PC-9 (cell line): ENCODE measurements around the gene CDH13. TPM values are rescaled to one million over a fixed set of nuclear protein-coding genes. Genes with fewer than 3 reads are reported as not detected.

Experiments
- BruUV-seq: library from RNA; stranded (reverse); fragments of 400-500 nt; replicated peaks from 2 replicates; lab custom pipeline; 2021; lab: Mats Ljungman, UMichigan
- CTCF ChIA-PET: fragments of 300-600 bp; sonication (Branson Sonifier 250); formaldehyde crosslinking; loops from one replicate; lab custom pipeline; 2022; ENCODE audit warnings: antibody characterized with exemption; lab: Charles Lee
- POLR2A ChIA-PET: fragments of 300-600 bp; sonication (Branson Sonifier 250); formaldehyde crosslinking; loops from one replicate; lab custom pipeline; 2022; ENCODE audit warnings: antibody characterized with exemption; ENCODE audit not compliant: unreplicated experiment; lab: Charles Lee
- DNase-seq, 2 experiments: peaks; one replicate each; pipeline versions ENCODE4 v3.0.0 to v3.0.0-alpha.2; 2015 to 2022; ENCODE audit warnings: mixed read lengths in 1 of 2
- H2AFZ ChIP-seq: fragments of 200-600 bp; sonication (generic); 2 replicates; pipeline ENCODE4 v1.8.1; 2017; ENCODE audit warnings: antibody characterized with exemption
- H3F3A ChIP-seq: fragments of 200-600 bp; sonication (generic); 2 replicates; pipeline ENCODE4 v1.8.1; 2017; ENCODE audit warnings: antibody characterized with exemption, mild to moderate bottlenecking, low read depth; ENCODE audit not compliant: insufficient read depth
- H3K27ac ChIP-seq: fragments of 200-600 bp; sonication (generic); 2 replicates; pipeline ENCODE4 v1.6.1; 2016; ENCODE audit warnings: mixed run types
- H3K27me3 ChIP-seq: fragments of 200-600 bp; sonication (generic); 2 replicates; pipeline ENCODE4 v1.6.1; 2016; ENCODE audit warnings: low read depth, mixed run types; ENCODE audit not compliant: insufficient read depth
- H3K36me3 ChIP-seq: fragments of 200-600 bp; sonication (generic); 2 replicates; pipeline ENCODE4 v1.6.1; 2016; ENCODE audit warnings: low read depth, mixed run types
- H3K4me1 ChIP-seq: fragments of 200-600 bp; sonication (generic); replicated peaks from 2 replicates; pipeline ENCODE4 v1.6.1; 2016; ENCODE audit warnings: mixed run types; ENCODE audit not compliant: insufficient read depth
- H3K4me2 ChIP-seq: fragments of 200-600 bp; sonication (generic); 2 replicates; pipeline ENCODE4 v1.6.1; 2017; ENCODE audit warnings: mixed run types
- H3K4me3 ChIP-seq: fragments of 200-600 bp; sonication (generic); 2 replicates; pipeline ENCODE4 v1.6.1; 2016; ENCODE audit warnings: mixed run types
- H3K79me2 ChIP-seq: fragments of 200-600 bp; sonication (generic); 2 replicates; pipeline ENCODE4 v1.6.1; 2017; ENCODE audit warnings: low read depth, mixed run types
- H3K9me2 ChIP-seq: fragments of 200-600 bp; sonication (generic); 2 replicates; pipeline ENCODE4 v1.8.1; 2017; ENCODE audit warnings: mild to moderate bottlenecking; ENCODE audit not compliant: insufficient read depth
- H3K9me3 ChIP-seq: fragments of 200-600 bp; sonication (generic); 2 replicates; pipeline ENCODE4 v1.8.1; 2016; ENCODE audit warnings: low read depth; ENCODE audit not compliant: insufficient read depth
- H4K20me1 ChIP-seq: fragments of 200-600 bp; sonication (generic); 2 replicates; pipeline ENCODE4 v1.8.1; 2017; ENCODE audit not compliant: insufficient read depth
- EZH2 ChIP-seq: fragments of 200-600 bp; sonication (generic); IDR thresholded peaks from 2 replicates; pipeline ENCODE4 v1.8.0; 2017; ENCODE audit warnings: antibody characterized with exemption, low read depth
- intact Hi-C: fragments of 100-400 bp; cut with micrococcal nuclease; formaldehyde crosslinking; loops from one replicate; pipeline ENCODE4 v1.10.0; 2022; ENCODE audit not compliant: unreplicated experiment
- total RNA-seq: library from RNA; stranded (reverse); gene quantifications from 2 replicates; pipeline ENCODE4 v1.2.3, GENCODE V29; 2021
- TF ChIP-seq, protein P1 (sequence below): fragments of 200-600 bp; sonication (generic); conservative IDR thresholded peaks from 2 replicates; pipeline ENCODE4 v1.6.1; 2017; ENCODE audit warnings: mixed run types, antibody characterized with exemption, mild to moderate bottlenecking, moderate library complexity

CDH13 gene
- total RNA-seq, 1 experiment from 2014 or later = 0.24 TPM

DNA sequence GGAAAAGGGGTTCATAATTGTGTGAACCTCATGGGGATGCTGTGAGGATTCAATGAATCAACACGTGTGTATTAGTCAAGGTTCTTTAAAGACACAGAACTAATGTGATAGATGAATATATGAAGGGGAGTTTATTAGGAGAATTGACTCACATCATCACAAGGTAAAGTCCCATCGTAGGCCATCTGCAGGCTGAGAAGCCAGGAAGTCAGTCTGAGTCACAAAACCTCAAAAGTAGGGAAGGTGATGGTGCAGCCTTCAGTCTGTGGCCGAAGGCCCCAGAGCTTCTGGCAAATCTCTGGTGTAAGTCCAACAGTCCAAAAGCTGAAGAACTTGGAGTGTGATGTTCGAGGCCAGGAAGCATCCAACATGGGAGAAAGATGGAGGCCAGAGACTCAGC is 413.4 kb downstream of the CDH13 start:
- Histone ChIP-seq H2AFZ (no peak overlapping the region), H3K79me2 (no peaks in the 10 kb centered on the region), H3K9me3 (no peaks in the 10 kb centered on the region), H4K20me1 (no peaks in the 10 kb centered on the region), H3K4me3 (no peak overlapping the region), H3K9me2 (no peaks in the 10 kb centered on the region), H3K4me2 (no peak overlapping the region), H3K27ac (no peak overlapping the region), H3F3A (no peaks in the 10 kb centered on the region), H3K4me1 (no peaks in the 10 kb centered on the region), H3K27me3 (no peaks in the 10 kb centered on the region), H3K36me3 (no peaks in the 10 kb centered on the region)
- TF ChIP-seq, protein P1, sequence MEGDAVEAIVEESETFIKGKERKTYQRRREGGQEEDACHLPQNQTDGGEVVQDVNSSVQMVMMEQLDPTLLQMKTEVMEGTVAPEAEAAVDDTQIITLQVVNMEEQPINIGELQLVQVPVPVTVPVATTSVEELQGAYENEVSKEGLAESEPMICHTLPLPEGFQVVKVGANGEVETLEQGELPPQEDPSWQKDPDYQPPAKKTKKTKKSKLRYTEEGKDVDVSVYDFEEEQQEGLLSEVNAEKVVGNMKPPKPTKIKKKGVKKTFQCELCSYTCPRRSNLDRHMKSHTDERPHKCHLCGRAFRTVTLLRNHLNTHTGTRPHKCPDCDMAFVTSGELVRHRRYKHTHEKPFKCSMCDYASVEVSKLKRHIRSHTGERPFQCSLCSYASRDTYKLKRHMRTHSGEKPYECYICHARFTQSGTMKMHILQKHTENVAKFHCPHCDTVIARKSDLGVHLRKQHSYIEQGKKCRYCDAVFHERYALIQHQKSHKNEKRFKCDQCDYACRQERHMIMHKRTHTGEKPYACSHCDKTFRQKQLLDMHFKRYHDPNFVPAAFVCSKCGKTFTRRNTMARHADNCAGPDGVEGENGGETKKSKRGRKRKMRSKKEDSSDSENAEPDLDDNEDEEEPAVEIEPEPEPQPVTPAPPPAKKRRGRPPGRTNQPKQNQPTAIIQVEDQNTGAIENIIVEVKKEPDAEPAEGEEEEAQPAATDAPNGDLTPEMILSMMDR = no peak
- TF ChIP-seq EZH2 = no peak
- BruUV-seq = no TSS peak
- POLR2A ChIA-PET = no interaction called here
- CTCF ChIA-PET = no interaction called here
- no peak for DNase-seq
- intact Hi-C loops = no loop called here

DNA sequence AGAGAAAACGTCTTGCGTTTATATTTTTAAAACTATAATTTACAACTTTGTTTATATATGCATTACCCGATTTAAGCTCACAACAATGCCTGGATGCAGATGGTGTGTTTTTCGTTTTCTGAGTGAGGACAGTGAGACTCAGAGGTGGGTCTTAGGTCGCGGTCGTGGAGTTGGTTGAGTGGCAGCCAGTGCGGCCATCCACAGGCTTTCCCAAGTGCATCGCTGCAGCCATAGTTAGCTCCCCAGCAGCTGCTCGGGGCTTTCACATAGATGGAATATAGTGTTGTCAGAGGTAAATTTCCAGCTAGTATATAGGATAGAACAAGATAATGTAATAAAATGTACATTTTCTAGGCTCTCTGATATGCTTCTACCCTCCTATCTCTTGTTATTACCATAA is 417.8 kb downstream of the CDH13 start:
- Histone ChIP-seq H3K79me2 (no peaks in the 10 kb centered on the region), H3K4me3 (no peak overlapping the region), H3K4me2 (no peak overlapping the region), H3K36me3 (no peaks in the 10 kb centered on the region), H3K27me3 (no peaks in the 10 kb centered on the region), H3F3A (no peaks in the 10 kb centered on the region), H3K9me3 (no peaks in the 10 kb centered on the region), H2AFZ (no peak overlapping the region), H3K9me2 (no peaks in the 10 kb centered on the region), H4K20me1 (no peaks in the 10 kb centered on the region), H3K27ac (no peak overlapping the region), H3K4me1 (no peaks in the 10 kb centered on the region)
- DNase-seq = no peak
- POLR2A ChIA-PET = no interaction called here
- no TSS peak for BruUV-seq
- CTCF ChIA-PET = no interaction called here
- TF ChIP-seq, protein P1 = no peak
- TF ChIP-seq EZH2 = no peak
- intact Hi-C loops = no loop called here

DNA sequence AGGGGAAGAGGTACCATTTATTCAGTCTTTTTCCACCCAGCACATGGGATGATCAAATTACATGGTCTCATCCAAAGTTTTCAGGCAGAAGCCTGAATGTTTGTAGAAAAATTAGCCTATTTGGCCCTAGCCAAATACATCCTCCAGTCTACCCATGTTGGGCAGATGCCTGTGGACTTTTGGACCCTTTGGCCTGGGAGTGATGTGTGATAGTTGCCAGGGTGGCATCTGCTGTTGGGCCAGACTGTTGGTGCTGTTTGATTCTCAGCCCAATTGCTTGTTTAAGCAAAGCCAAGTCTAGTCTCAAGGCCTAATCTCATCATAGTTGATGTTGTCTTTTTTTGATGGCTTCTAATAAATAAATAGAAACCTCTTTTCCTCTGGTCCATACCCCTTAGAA is 419.0 kb downstream of the CDH13 start:
- Histone ChIP-seq H3K27ac (no peak overlapping the region), H3K4me1 (no peaks in the 10 kb centered on the region), H3K27me3 (no peaks in the 10 kb centered on the region), H4K20me1 (no peaks in the 10 kb centered on the region), H3K79me2 (no peaks in the 10 kb centered on the region), H3K9me2 (no peaks in the 10 kb centered on the region), H3K9me3 (no peaks in the 10 kb centered on the region), H3K36me3 (no peaks in the 10 kb centered on the region), H3F3A (no peaks in the 10 kb centered on the region), H3K4me2 (no peak overlapping the region), H3K4me3 (no peak overlapping the region), H2AFZ (no peak overlapping the region)
- BruUV-seq = no TSS peak
- POLR2A ChIA-PET = no interaction called here
- TF ChIP-seq, protein P1 = no peak
- no peak for TF ChIP-seq EZH2
- DNase-seq = no peak
- CTCF ChIA-PET = no interaction called here
- intact Hi-C loops = no loop called here
